H1 (cell line): ENCODE results near the gene FPGS. TPM values are rescaled to one million over a fixed set of nuclear protein-coding genes. Genes with fewer than 3 reads are reported as not detected.

ENCODE experiments used
- CTCF ChIA-PET: fragments of 300-600 bp; sonication (Branson Sonifier 250); formaldehyde crosslinking; loops from one replicate; lab custom pipeline; 2021; ENCODE audit not compliant: partially characterized antibody; lab: Charles Lee
- POLR2A ChIA-PET: fragments of 300-600 bp; sonication (Branson Sonifier 250); formaldehyde crosslinking; loops from one replicate; lab custom pipeline; 2021; ENCODE audit warnings: inconsistent platforms; ENCODE audit not compliant: partially characterized antibody; lab: Charles Lee
- DNase-seq, 2 experiments: peaks; one replicate each; pipeline versions ENCODE4 v3.0.0 to v3.0.0-alpha.2; 2010 to 2022; ENCODE audit warnings: low spot score in 2 of 2, low read depth in 1 of 2, mixed read lengths in 1 of 2
- FAIRE-seq: peaks from 2 replicates; lab custom pipeline; 2011; peaks lifted over from hg19 to GRCh38; lab: Jason Lieb, UNC
- H2AFZ ChIP-seq: 2 replicates; pipeline ENCODE4 v1.8.1; 2012; ENCODE audit warnings: low read length, inconsistent platforms
- H2AK5ac ChIP-seq: 2 replicates; pipeline ENCODE4 v1.6.1; 2013; ENCODE audit warnings: low read depth, low read length
- H2BK120ac ChIP-seq: replicated peaks from 2 replicates; pipeline ENCODE3; 2013; ENCODE audit warnings: low read depth, low read length, inconsistent platforms
- H2BK12ac ChIP-seq: 2 replicates; pipeline ENCODE4 v1.6.1; 2013; ENCODE audit warnings: low read depth, low read length
- H2BK15ac ChIP-seq: 2 replicates; pipeline ENCODE4 v1.6.1; 2013; ENCODE audit warnings: low read length
- H2BK20ac ChIP-seq: 2 replicates; pipeline ENCODE4 v1.6.1; 2013; ENCODE audit warnings: low read length
- H2BK5ac ChIP-seq: 2 replicates; pipeline ENCODE4 v1.6.1; 2013; ENCODE audit warnings: low read depth, low read length
- H3K14ac ChIP-seq: 2 replicates; pipeline ENCODE4 v1.6.1; 2013; ENCODE audit warnings: inconsistent platforms; ENCODE audit not compliant: insufficient read length
- H3K18ac ChIP-seq: 2 replicates; pipeline ENCODE4 v1.6.1; 2013; ENCODE audit warnings: low read length; ENCODE audit errors: extremely low read depth
- H3K23ac ChIP-seq: 2 replicates; pipeline ENCODE4 v1.6.1; 2013; ENCODE audit warnings: inconsistent platforms; ENCODE audit not compliant: insufficient read length
- H3K23me2 ChIP-seq: 2 replicates; pipeline ENCODE4 v1.6.1; 2013; ENCODE audit warnings: low read depth, low read length
- H3K27ac ChIP-seq: 2 replicates; pipeline ENCODE4 v1.6.1; 2011; ENCODE audit warnings: low read depth, low read length, inconsistent platforms
- H3K27me3 ChIP-seq, 4 experiments: replicated peaks in 1 of 4; 1 replicate in 1 of 4; 2 replicates in 3 of 4; pipeline versions ENCODE4 v1.6.1 to v1.8.1; 2011 to 2013; ENCODE audit warnings: low read length in 3 of 4, mild to moderate bottlenecking in 3 of 4, inconsistent platforms in 2 of 4, mixed read lengths in 2 of 4, moderate library complexity in 1 of 4; ENCODE audit not compliant: control insufficient read depth in 3 of 4, insufficient read depth in 3 of 4; ENCODE audit errors: extremely low read depth in 1 of 4
- H3K36me3 ChIP-seq, 4 experiments: 2 replicates each; pipeline versions ENCODE4 v1.6.1 to v1.8.1; 2011 to 2013; ENCODE audit warnings: mild to moderate bottlenecking in 4 of 4, low read length in 3 of 4, moderate library complexity in 2 of 4, control low read depth in 1 of 4, inconsistent platforms in 1 of 4; ENCODE audit not compliant: insufficient read depth in 4 of 4, control insufficient read depth in 2 of 4
- H3K4ac ChIP-seq: replicated peaks from 2 replicates; pipeline ENCODE3; 2013; ENCODE audit warnings: low read length, low read depth, mixed read lengths, inconsistent platforms; ENCODE audit not compliant: insufficient read length
- H3K4me1 ChIP-seq, 4 experiments: replicated peaks in 1 of 4; 1 replicate in 1 of 4; 2 replicates in 3 of 4; pipeline versions ENCODE4 v1.6.1 to v1.8.1; 2011 to 2013; ENCODE audit warnings: low read length in 3 of 4, inconsistent platforms in 2 of 4, mixed read lengths in 1 of 4; ENCODE audit not compliant: insufficient read depth in 4 of 4, control insufficient read depth in 3 of 4
- H3K4me2 ChIP-seq, 2 experiments: 2 replicates each; pipeline versions ENCODE4 v1.6.1 to v1.8.1; 2011 to 2013; ENCODE audit warnings: low read depth in 2 of 2, low read length in 2 of 2, control low read depth in 1 of 2, inconsistent platforms in 1 of 2, mild to moderate bottlenecking in 1 of 2; ENCODE audit not compliant: insufficient read depth in 1 of 2
- H3K4me3 ChIP-seq, 4 experiments: fragments of 200-600, 300-600 bp in 1 of 4; sonication (generic), shearing (Covaris generic), sonication (Bioruptor Twin) in 1 of 4; 2 replicates each; pipeline versions ENCODE4 v1.5.1 to v1.8.1; 2011 to 2016; ENCODE audit warnings: low read length in 4 of 4, low read depth in 3 of 4, control low read depth in 2 of 4, inconsistent platforms in 2 of 4, mild to moderate bottlenecking in 2 of 4, mixed read lengths in 1 of 4, moderate library complexity in 1 of 4; ENCODE audit not compliant: insufficient read depth in 2 of 4; ENCODE audit errors: extremely low read depth in 1 of 4
- H3K56ac ChIP-seq: replicated peaks from 2 replicates; pipeline ENCODE3; 2013; ENCODE audit warnings: low read depth, mild to moderate bottlenecking, mixed read lengths, low read length, inconsistent platforms; ENCODE audit not compliant: insufficient read length
- H3K79me1 ChIP-seq: 2 replicates; pipeline ENCODE4 v1.6.1; 2013; ENCODE audit warnings: low read depth, low read length, control low read depth
- H3K79me2 ChIP-seq, 2 experiments: 2 replicates each; pipeline versions ENCODE4 v1.6.1 to v1.8.1; 2012 to 2013; ENCODE audit warnings: low read length in 2 of 2, mild to moderate bottlenecking in 2 of 2, inconsistent platforms in 1 of 2; ENCODE audit not compliant: insufficient read depth in 2 of 2, control insufficient read depth in 1 of 2
- H3K9ac ChIP-seq, 4 experiments: replicated peaks in 1 of 4; 1 replicate in 1 of 4; 2 replicates in 3 of 4; pipeline versions ENCODE4 v1.6.1 to v1.8.1; 2011 to 2013; ENCODE audit warnings: low read depth in 3 of 4, low read length in 3 of 4, control low read depth in 2 of 4, mild to moderate bottlenecking in 2 of 4, moderate library complexity in 2 of 4, inconsistent platforms in 1 of 4; ENCODE audit errors: extremely low read depth in 1 of 4
- H3K9me3 ChIP-seq, 2 experiments: 2 replicates each; pipeline versions ENCODE4 v1.6.1 to v1.8.1; 2012 to 2013; ENCODE audit warnings: mild to moderate bottlenecking in 2 of 2, moderate library complexity in 2 of 2, control low read depth in 1 of 2, inconsistent platforms in 1 of 2, low read depth in 1 of 2, low read length in 1 of 2, mixed read lengths in 1 of 2; ENCODE audit not compliant: insufficient read depth in 2 of 2
- H4K20me1 ChIP-seq, 2 experiments: replicated peaks in 1 of 2; 2 replicates each; pipeline versions ENCODE3 to v1.8.1; 2011 to 2013; ENCODE audit warnings: inconsistent platforms in 2 of 2, low read length in 2 of 2, mild to moderate bottlenecking in 1 of 2; ENCODE audit not compliant: insufficient read depth in 2 of 2, control insufficient read depth in 1 of 2
- H4K5ac ChIP-seq: 2 replicates; pipeline ENCODE4 v1.6.1; 2013; ENCODE audit warnings: low read length, low read depth, mixed read lengths, inconsistent platforms; ENCODE audit not compliant: insufficient read length
- H4K8ac ChIP-seq: 2 replicates; pipeline ENCODE4 v1.8.0; 2013; ENCODE audit warnings: mild to moderate bottlenecking, moderate library complexity, low read length, inconsistent platforms; ENCODE audit not compliant: insufficient read depth; ENCODE audit errors: extremely low read depth
- H4K91ac ChIP-seq: replicated peaks from 2 replicates; pipeline ENCODE3; 2013; ENCODE audit warnings: low read length, mixed read lengths, inconsistent platforms; ENCODE audit not compliant: insufficient read length
- RFX5 ChIP-seq: IDR thresholded peaks from 2 replicates; pipeline ENCODE4 v1.6.1; 2011; ENCODE audit warnings: low read depth, low read length, improper control_type of control experiment, borderline replicate concordance
- SRF ChIP-seq: IDR thresholded peaks from 2 replicates; pipeline ENCODE4 v1.6.1; 2011; ENCODE audit warnings: mild to moderate bottlenecking, low read depth, low read length, moderate library complexity
- WGBS, 2 experiments: shearing (Covaris generic) in 1 of 2; methylation state at CpG; one replicate each; pipeline versions ENCODE4 v1.1.6 to v1.1.7; 2013 to 2015; ENCODE audit warnings: low lambda C conversion rate in 2 of 2, mixed read lengths in 2 of 2, inconsistent platforms in 1 of 2, low coverage in 1 of 2, missing lambda C conversion rate in 1 of 2; ENCODE audit not compliant: insufficient replicate concordance in 2 of 2, insufficient coverage in 1 of 2, insufficient read length in 1 of 2; ENCODE audit errors: extremely low coverage in 1 of 2, missing lambda C conversion rate in 1 of 2; 5-methylcytosine and 5-hydroxymethylcytosine counted together
- polyA plus RNA-seq, 7 experiments: library from polyadenylated mRNA; depleted of rRNA in 3 of 7; stranded (reverse) in 5 of 7; unstranded in 2 of 7; fragments of >200 nt in 5 of 7; fragments of 200-250 nt in 2 of 7; gene quantifications; 1 replicate in 5 of 7; 2 replicates in 1 of 7; 4 replicates in 1 of 7; pipeline versions ENCODE4 v1.2.1 to v1.2.3, GENCODE V29; 2011 to 2013; ENCODE audit warnings: missing spikeins in 2 of 7, mixed read lengths in 2 of 7
- total RNA-seq: library from RNA; stranded (reverse); fragmentation: NEBNext Ultra II Directional; extraction: Animal tissue kit (Norgen Biotek cat#: 25700); gene quantifications from 2 replicates; pipeline ENCODE4 v1.2.1, GENCODE V29; 2021

FPGS gene
- total and polyA plus RNA-seq, 2 of the 8 experiments (the other 6 are each of a cell fraction or from before 2014, with no cell fraction given): 62.4 to 83.0 TPM

DNA sequence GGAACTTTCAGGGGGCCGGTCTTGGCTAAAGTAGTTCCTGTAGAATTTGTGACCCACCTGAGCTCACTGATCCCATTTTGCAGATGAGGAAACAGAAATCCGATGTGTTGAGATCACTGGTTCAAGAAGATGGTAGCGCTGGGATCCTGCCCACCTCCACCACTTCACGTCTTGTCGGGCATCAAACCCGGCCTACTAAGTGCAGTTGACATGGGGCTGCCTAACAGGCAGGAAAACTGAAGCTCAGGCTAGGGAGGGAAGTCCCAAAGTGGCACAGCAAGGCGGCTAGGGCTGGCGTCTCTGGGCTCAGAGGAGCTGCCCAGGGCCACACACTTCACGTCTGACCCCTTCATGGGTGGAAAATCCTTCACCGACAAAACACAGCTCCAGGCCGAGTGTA lies 52.3 kb downstream of the FPGS start:
- H4K8ac ChIP-seq: no peak overlapping the region
- H2BK12ac ChIP-seq: peak overlapping the region; percentile 92; the same call in 1 of the 2 replicates
- H3K9ac ChIP-seq: no peak overlapping the region
- H2BK15ac ChIP-seq: peak overlapping the region; percentile 81; the same call in 1 of the 2 replicates
- no peak overlapping the region for H3K4ac ChIP-seq
- no peak for DNase-seq
- H4K20me1 ChIP-seq: no peaks in the 10 kb centered on the region
- peak overlapping the region; percentile 15 for H4K91ac ChIP-seq
- peak overlapping the region; percentile 62; the same call in 1 of the 2 replicates for H2BK20ac ChIP-seq
- CTCF ChIA-PET: interaction anchor here (0.8 to 6.6 kb wide), 18 partner anchors 9 to 263 kb away, joined by 3 to 50 read pairs (median 4); partner anchors contain the start of gene TOR2A
- no peaks in the 10 kb centered on the region for H3K27me3 ChIP-seq
- FAIRE-seq: no peak
- H2BK5ac ChIP-seq: no peak overlapping the region
- no peak overlapping the region for H2BK120ac ChIP-seq
- no peaks in the 10 kb centered on the region for H3K9me3 ChIP-seq
- no peaks in the 10 kb centered on the region; the same call in 1 of the 2 replicates for H3K23me2 ChIP-seq
- POLR2A ChIA-PET: interaction anchor here (0.8 to 3.2 kb wide), 11 partner anchors 9 to 69 kb away, joined by 3 to 16 read pairs (median 4); partner anchors contain the start of genes AK1 and CDK9
- H3K27ac ChIP-seq: no peak overlapping the region
- H3K4me3 ChIP-seq: no peak overlapping the region
- no peak overlapping the region for H2AFZ ChIP-seq
- 95% methylated on average over 10 of the region's 11 CpGs; no CpG with 5 or more reads in 1 of the 2 experiments for WGBS, 2 experiments
- no peak overlapping the region for H4K5ac ChIP-seq
- H2AK5ac ChIP-seq: no peak overlapping the region
- no peak overlapping the region for H3K14ac ChIP-seq
- no peak overlapping the region for H3K56ac ChIP-seq
- TF ChIP-seq SRF (no peak), RFX5 (no peak)
- no peak overlapping the region for H3K23ac ChIP-seq
- H3K18ac ChIP-seq: no peak overlapping the region
- H3K79me1 ChIP-seq: no peaks in the 10 kb centered on the region
- H3K36me3 ChIP-seq: no peaks in the 10 kb centered on the region
- no peaks in the 10 kb centered on the region for H3K79me2 ChIP-seq
- H3K4me1 ChIP-seq: peaks cover 0 to 10% (median 6%) of the 10 kb centered on the region in 4 experiments; a peak in 5 of 7 replicates
- H3K4me2 ChIP-seq: no peak overlapping the region
